ENCODE measurements around the gene NPW.
"Not testable (repeated sequence)": the region's sequence is repeated elsewhere in the genome, so short reads cannot be mapped to it uniquely, and the experiment has no call there.

Gene NPW

GRCh38 chr16:2002406-2003230 lies 17.0 kb upstream of the NPW start:
- DNase-seq: no peak

GRCh38 chr16:2003231-2003826 lies 16.3 kb upstream of the NPW start:
- DNase-seq: no peak

GRCh38 chr16:2003827-2004641 lies 15.6 kb upstream of the NPW start:
- peak; percentile 93 for DNase-seq

- DNase-seq: no peak
These were observed 14.6 kb upstream of the NPW start for GRCh38 chr16:2004795-2005517.

GRCh38 chr16:2005646-2006045 lies 13.9 kb upstream of the NPW start:
- DNase-seq: no peak

- DNase-seq: no peak
These were observed 13.3 kb upstream of the NPW start for GRCh38 chr16:2006317-2006716.

GRCh38 chr16:2007081-2007836 lies 12.3 kb upstream of the NPW start:
- DNase-seq: no peak

GRCh38 chr16:2008009-2008526 lies 11.5 kb upstream of the NPW start:
- no peak for DNase-seq

- no peak for DNase-seq
These were observed 10.9 kb upstream of the NPW start for GRCh38 chr16:2008631-2009163.

- no peak for DNase-seq
These were observed 10.3 kb upstream of the NPW start for GRCh38 chr16:2009164-2009711.

GRCh38 chr16:2009791-2010510 lies 9.6 kb upstream of the NPW start, which contains the start of gene ZNF598:
ZNF598 (minus strand) TSS chr16:2009821.
- peak; percentile 91 for DNase-seq

- DNase-seq: not testable (repeated sequence)
These were observed 7.9 kb upstream of the NPW start for GRCh38 chr16:2011726-2012125.

GRCh38 chr16:2013527-2013926 lies 6.1 kb upstream of the NPW start:
- DNase-seq: no peak

- DNase-seq: no peak
These were observed 4.3 kb upstream of the NPW start for GRCh38 chr16:2015117-2015946.

GRCh38 chr16:2015947-2016208 lies 3.7 kb upstream of the NPW start:
- DNase-seq: no peak

- DNase-seq: no peak
These were observed 3.1 kb upstream of the NPW start for GRCh38 chr16:2016407-2016922.

GRCh38 chr16:2019921-2020831 lies 591 bp downstream of the NPW start:
- no peak for DNase-seq

- DNase-seq: no peak
These were observed 3.1 kb downstream of the NPW start for GRCh38 chr16:2022723-2023091.

Data from femur (tissue), 1 donor.